Posterior vena cava (tissue), 2 donors: ENCODE data around the gene EIF4ENIF1. TPM values are rescaled to one million over a fixed set of nuclear protein-coding genes. Genes with fewer than 3 reads are reported as not detected.
"Not testable (repeated sequence)": the region's sequence is repeated elsewhere in the genome, so short reads cannot be mapped to it uniquely, and the experiment has no call there.

Experiments
- DNase-seq: peaks from one replicate; pipeline ENCODE4 v3.0.0-alpha.2; 2020; ENCODE audit warnings: low spot score
- intact Hi-C, 2 donors: fragments of 100-400 bp; cut with DNase I; formaldehyde crosslinking; loops; one replicate each; pipeline versions ENCODE4 v1.14.1 to v1.14.2; 2022 to 2023
- total RNA-seq, 2 donors: library from RNA; stranded (reverse); fragmentation: NEBNext Ultra II Directional; extraction: Animal tissue kit (Norgen Biotek cat#: 25700); gene quantifications; one replicate each; pipeline ENCODE4 v1.2.1, GENCODE V29; 2021
- donor health status: DM: yes; HTN: yes; CAD: no.
- donor health status: DM: yes; HTN: yes; CAD: no.

The EIF4ENIF1 gene
- total RNA-seq, 2 donors from 2014 or later: 26.0 to 34.5 TPM

- peak; percentile 97 for DNase-seq
- intact Hi-C loops: no loop called here
Observed at GRCh38 chr22:31496007-31496734, 6.5 kb upstream of the EIF4ENIF1 start, which contains the start of gene SFI1. SFI1 (plus strand) TSS chr22:31496536; CDS start chr22:31508285, 11,749 bp downstream.

GRCh38 chr22:31495343-31495742 is 5.7 kb upstream of the EIF4ENIF1 start:
- DNase-seq: no peak
- intact Hi-C loops: no loop called here

GRCh38 chr22:31493355-31493754 is 3.7 kb upstream of the EIF4ENIF1 start:
- intact Hi-C loops, DNase-seq: not testable (repeated sequence)

GRCh38 chr22:31492151-31492550 is 2.5 kb upstream of the EIF4ENIF1 start:
- DNase-seq: no peak
- intact Hi-C loops: no loop called here

- intact Hi-C loops: no loop called here
- no peak for DNase-seq
Observed at GRCh38 chr22:31491218-31491962, 1.7 kb upstream of the EIF4ENIF1 start.

- no peak for DNase-seq
- intact Hi-C loops: no loop called here
Observed at GRCh38 chr22:31490496-31490925, 869 bp upstream of the EIF4ENIF1 start.

- DNase-seq: peak; percentile 82
- intact Hi-C loops: no loop called here
Observed at GRCh38 chr22:31488988-31489617, 539 bp downstream of the EIF4ENIF1 start.

GRCh38 chr22:31488346-31488883 is 1.2 kb downstream of the EIF4ENIF1 start:
- intact Hi-C loops: no loop called here
- no peak for DNase-seq

- intact Hi-C loops: no loop called here
- no peak for DNase-seq
Observed at GRCh38 chr22:31486951-31487350, 2.7 kb downstream of the EIF4ENIF1 start.

GRCh38 chr22:31486369-31486768 is 3.3 kb downstream of the EIF4ENIF1 start:
- intact Hi-C loops: not testable (repeated sequence)

GRCh38 chr22:31482470-31482869 is 7.2 kb downstream of the EIF4ENIF1 start:
- intact Hi-C loops, DNase-seq: not testable (repeated sequence)

More at GRCh38 chr22:31486369-31486768, 3.3 kb downstream of the EIF4ENIF1 start:
- DNase-seq: not testable (repeated sequence)

- intact Hi-C loops: no loop called here
- no peak for DNase-seq
Observed at GRCh38 chr22:31481129-31481528, 8.5 kb downstream of the EIF4ENIF1 start.

- DNase-seq: no peak
- intact Hi-C loops: no loop called here
Observed at GRCh38 chr22:31477329-31477728, 12.3 kb downstream of the EIF4ENIF1 start.

GRCh38 chr22:31475800-31476199 is 13.8 kb downstream of the EIF4ENIF1 start:
- intact Hi-C loops: no loop called here
- DNase-seq: no peak

GRCh38 chr22:31474743-31475142 is 14.9 kb downstream of the EIF4ENIF1 start:
- DNase-seq: no peak
- intact Hi-C loops: no loop called here

GRCh38 chr22:31465307-31465706 is 24.3 kb downstream of the EIF4ENIF1 start:
- intact Hi-C loops: no loop called here
- DNase-seq: no peak

GRCh38 chr22:31461699-31462098 is 27.9 kb downstream of the EIF4ENIF1 start:
- no peak for DNase-seq
- intact Hi-C loops: no loop called here

GRCh38 chr22:31451709-31452571 is 37.7 kb downstream of the EIF4ENIF1 start:
- DNase-seq: no peak
- intact Hi-C loops: loop anchor here in 1 of 2 donors (1.0 kb wide), 1 partner anchor 26 kb away; no protein-coding TSS in a partner anchor

- intact Hi-C loops: no loop called here
- no peak for DNase-seq
Observed at GRCh38 chr22:31449506-31449905, 40.1 kb downstream of the EIF4ENIF1 start.
